Activated CD8-positive, alpha-beta T cell treated with anti-CD3 and anti-CD28 coated beads for 36 hours (primary cell): Measurements from ENCODE around the gene RTF2. TPM values are rescaled to one million over a fixed set of nuclear protein-coding genes. Genes with fewer than 3 reads are reported as not detected.

Experiments used
- ATAC-seq: fragments of 200-7000 bp; cut with Tn5 transposase; one replicate; pipeline ENCODE4 v1.10.0; 2021; ENCODE audit warnings: mild to moderate bottlenecking, moderate library complexity
- CTCF ChIA-PET: fragments of 350-600 bp; sonication (Branson Sonifier 250); formaldehyde crosslinking; loops from one replicate; lab custom pipeline; 2021; ENCODE audit warnings: antibody characterized with exemption; lab: Charles Lee
- POLR2A ChIA-PET: fragments of 350-600 bp; sonication (Branson Sonifier 250); formaldehyde crosslinking; loops from one replicate; lab custom pipeline; 2021; ENCODE audit warnings: antibody characterized with exemption; lab: Charles Lee
- DNase-seq: peaks from one replicate; pipeline ENCODE4 v3.0.0-alpha.2; 2020
- H3K27ac Mint-ChIP-seq: one replicate; pipeline ENCODE4 v1.8.0; 2021; ENCODE audit warnings: mild to moderate bottlenecking, mixed read lengths
- H3K27me3 Mint-ChIP-seq: one replicate; pipeline ENCODE4 v1.8.0; 2021; ENCODE audit warnings: mixed read lengths
- H3K36me3 Mint-ChIP-seq: one replicate; pipeline ENCODE4 v1.8.0; 2021; ENCODE audit warnings: low read depth, mixed read lengths
- H3K4me1 Mint-ChIP-seq: one replicate; pipeline ENCODE4 v1.8.0; 2021; ENCODE audit warnings: low read depth, mixed read lengths
- H3K4me3 Mint-ChIP-seq: one replicate; pipeline ENCODE4 v1.8.0; 2021; ENCODE audit warnings: mild to moderate bottlenecking, moderate library complexity, mixed read lengths
- H3K9me3 Mint-ChIP-seq: one replicate; pipeline ENCODE4 v1.8.0; 2021; ENCODE audit warnings: mixed read lengths
- intact Hi-C: fragments of 100-400 bp; cut with micrococcal nuclease; formaldehyde crosslinking; loops from one replicate; pipeline ENCODE4 v1.10.0; 2022
- total RNA-seq, 2 experiments: library from RNA; stranded (reverse); gene quantifications; one replicate each; pipeline ENCODE4 v1.2.3, GENCODE V29; 2021
- TF ChIP-seq, protein P1 (sequence below): fragments of 200-600 bp; IDR thresholded peaks from one replicate; pipeline ENCODE4 v1.8.0; 2022; ENCODE audit warnings: antibody characterized with exemption, mild to moderate bottlenecking

Gene RTF2
- total RNA-seq, 2 experiments from 2014 or later, result 72.0 to 76.7 TPM

DNA sequence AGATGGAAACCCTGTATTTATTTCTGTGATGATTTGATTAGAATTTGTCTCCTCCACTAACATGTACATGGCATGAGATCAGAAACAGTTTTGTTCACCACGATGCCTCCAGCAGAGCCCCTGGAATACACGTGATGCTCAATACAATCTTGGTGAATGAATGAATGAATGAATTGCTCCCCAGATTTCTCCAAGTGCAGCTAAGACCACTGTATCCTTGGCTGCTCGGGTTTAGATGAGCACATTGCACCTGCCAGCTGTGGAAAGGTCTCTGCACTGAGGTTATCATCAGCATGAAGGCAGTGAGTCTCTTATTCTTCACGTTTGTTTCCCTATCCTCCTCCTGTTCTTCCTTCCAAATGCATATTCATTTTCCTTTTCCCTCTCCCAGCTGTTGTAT is 38.5 kb upstream of the RTF2 start:
- peaks cover 8% of the 10 kb centered on the region for H3K36me3 Mint-ChIP-seq
- CTCF ChIA-PET, result interaction anchor here (6.3 kb wide), 1 partner anchor 13 kb away, joined by 35 read pairs; no protein-coding TSS in a partner anchor
- intact Hi-C loops, result no loop called here
- no peaks in the 10 kb centered on the region for H3K9me3 Mint-ChIP-seq
- TF ChIP-seq, protein P1, sequence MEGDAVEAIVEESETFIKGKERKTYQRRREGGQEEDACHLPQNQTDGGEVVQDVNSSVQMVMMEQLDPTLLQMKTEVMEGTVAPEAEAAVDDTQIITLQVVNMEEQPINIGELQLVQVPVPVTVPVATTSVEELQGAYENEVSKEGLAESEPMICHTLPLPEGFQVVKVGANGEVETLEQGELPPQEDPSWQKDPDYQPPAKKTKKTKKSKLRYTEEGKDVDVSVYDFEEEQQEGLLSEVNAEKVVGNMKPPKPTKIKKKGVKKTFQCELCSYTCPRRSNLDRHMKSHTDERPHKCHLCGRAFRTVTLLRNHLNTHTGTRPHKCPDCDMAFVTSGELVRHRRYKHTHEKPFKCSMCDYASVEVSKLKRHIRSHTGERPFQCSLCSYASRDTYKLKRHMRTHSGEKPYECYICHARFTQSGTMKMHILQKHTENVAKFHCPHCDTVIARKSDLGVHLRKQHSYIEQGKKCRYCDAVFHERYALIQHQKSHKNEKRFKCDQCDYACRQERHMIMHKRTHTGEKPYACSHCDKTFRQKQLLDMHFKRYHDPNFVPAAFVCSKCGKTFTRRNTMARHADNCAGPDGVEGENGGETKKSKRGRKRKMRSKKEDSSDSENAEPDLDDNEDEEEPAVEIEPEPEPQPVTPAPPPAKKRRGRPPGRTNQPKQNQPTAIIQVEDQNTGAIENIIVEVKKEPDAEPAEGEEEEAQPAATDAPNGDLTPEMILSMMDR, result no peak
- H3K27ac Mint-ChIP-seq, result peak overlapping the region; percentile 95
- H3K27me3 Mint-ChIP-seq, result no peaks in the 10 kb centered on the region
- H3K4me1 Mint-ChIP-seq, result peaks cover 73% of the 10 kb centered on the region
- POLR2A ChIA-PET, result interaction anchor here (2.1 to 3.7 kb wide), 4 partner anchors 10 to 38 kb away, joined by 4 to 27 read pairs (median 8); partner anchors contain the start of genes AURKA and CSTF1
- H3K4me3 Mint-ChIP-seq, result peak overlapping the region; percentile 69
- DNase-seq (no peak), ATAC-seq (no peak)

- peaks cover 8% of the 10 kb centered on the region for H3K36me3 Mint-ChIP-seq
- CTCF ChIA-PET, result interaction anchor here (6.3 kb wide), 1 partner anchor 14 kb away, joined by 35 read pairs; no protein-coding TSS in a partner anchor
- H3K27me3 Mint-ChIP-seq, result no peaks in the 10 kb centered on the region
- peaks cover 70% of the 10 kb centered on the region for H3K4me1 Mint-ChIP-seq
- DNase-seq (no peak), ATAC-seq (no peak)
- H3K9me3 Mint-ChIP-seq, result no peaks in the 10 kb centered on the region
- POLR2A ChIA-PET, result interaction anchor here (2.1 to 3.7 kb wide), 4 partner anchors 9 to 38 kb away, joined by 4 to 27 read pairs (median 8); partner anchors contain the start of genes AURKA and CSTF1
- TF ChIP-seq, protein P1, result no peak
- H3K27ac Mint-ChIP-seq, result peak overlapping the region; percentile 95
- intact Hi-C loops, result no loop called here
- H3K4me3 Mint-ChIP-seq, result peak overlapping the region; percentile 69
Measured at GRCh38 chr20:56430461-56430860, 38.0 kb upstream of the RTF2 start.

DNA sequence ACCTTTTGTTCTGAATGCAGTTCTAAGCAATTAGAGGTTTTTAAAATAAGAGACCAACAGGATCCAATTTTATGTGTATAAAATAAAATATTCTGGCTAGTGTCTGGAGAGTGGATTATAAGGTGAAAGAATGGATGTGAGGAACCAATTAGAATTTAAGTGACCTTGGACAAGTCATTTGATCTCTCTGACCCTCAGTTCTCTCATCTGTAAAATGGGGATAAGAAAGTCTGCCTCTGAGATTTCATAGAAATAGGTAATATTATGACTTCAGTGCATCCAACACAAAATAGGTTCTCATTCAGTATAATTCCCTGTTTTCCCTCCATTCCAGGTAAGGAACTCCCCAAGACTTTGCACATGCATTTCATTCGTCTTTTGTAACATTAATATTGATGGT is 37.5 kb upstream of the RTF2 start:
- no peak overlapping the region for H3K4me3 Mint-ChIP-seq
- intact Hi-C loops, result no loop called here

DNA sequence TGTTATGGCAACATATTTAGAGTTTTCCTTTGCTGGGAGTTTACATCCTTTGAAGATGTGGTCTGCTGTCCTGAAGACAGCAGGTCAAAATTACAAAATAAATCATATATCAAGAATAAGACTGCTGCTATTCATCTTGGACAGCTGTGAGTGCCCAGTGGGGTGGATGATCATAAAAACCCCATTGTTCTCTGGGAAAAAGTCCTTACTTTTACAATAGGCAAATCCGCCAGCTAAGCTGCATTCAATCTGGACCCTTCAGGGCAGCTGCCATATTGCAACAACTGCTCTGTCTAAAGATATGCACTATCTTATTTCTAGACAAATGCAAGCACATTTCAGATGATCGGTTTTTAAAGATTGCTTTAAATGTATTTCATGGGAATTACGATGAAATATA is 37.0 kb upstream of the RTF2 start:
- intact Hi-C loops, result no loop called here
- H3K4me1 Mint-ChIP-seq, result peaks cover 65% of the 10 kb centered on the region
- POLR2A ChIA-PET, result interaction anchor here (1.4 to 3.7 kb wide), 3 partner anchors 10 to 12 kb away, joined by 3 to 27 read pairs (median 5); no protein-coding TSS in a partner anchor
- ATAC-seq, result no peak
- no peaks in the 10 kb centered on the region for H3K9me3 Mint-ChIP-seq
- DNase-seq, result no peak
- H3K27me3 Mint-ChIP-seq, result no peaks in the 10 kb centered on the region
- TF ChIP-seq, protein P1, result no peak
- H3K27ac Mint-ChIP-seq, result no peak overlapping the region
- H3K4me3 Mint-ChIP-seq, result no peak overlapping the region
- peaks cover 8% of the 10 kb centered on the region for H3K36me3 Mint-ChIP-seq
- CTCF ChIA-PET, result interaction anchor here (6.3 kb wide), 1 partner anchor 15 kb away, joined by 35 read pairs; no protein-coding TSS in a partner anchor

More for the DNA sequence above, 37.5 kb upstream of the RTF2 start:
- ChIA-PET CTCF (interaction anchor here (6.3 kb wide), 1 partner anchor 14 kb away, joined by 35 read pairs; no protein-coding TSS in a partner anchor), POLR2A (interaction anchor here (2.1 to 3.7 kb wide), 2 partner anchors 11 to 12 kb away, joined by 5 to 27 read pairs; no protein-coding TSS in a partner anchor)
- peaks cover 8% of the 10 kb centered on the region for H3K36me3 Mint-ChIP-seq
- H3K27ac Mint-ChIP-seq, result peak overlapping the region; percentile 95
- H3K4me1 Mint-ChIP-seq, result peaks cover 68% of the 10 kb centered on the region
- TF ChIP-seq, protein P1, result no peak
- H3K9me3 Mint-ChIP-seq, result no peaks in the 10 kb centered on the region
- ATAC-seq (no peak), DNase-seq (no peak)
- H3K27me3 Mint-ChIP-seq, result no peaks in the 10 kb centered on the region
